ENCODE results near the gene GPRC6A.
A peak's percentile ranks its signal among the peaks of the same experiment; 100 is the strongest.

Gene GPRC6A

GRCh38 chr6:116779573-116780164 is 49.2 kb downstream of the GPRC6A start:
- Histone ChIP-seq H3K9me3 (ENCODE audit: control insufficient read depth, low read length) (no peaks in the 10 kb centered on the region), H3K9ac (ENCODE audit: low read length) (peak overlapping the region; percentile 22), H3K27me3 (replicated peaks; ENCODE audit: control insufficient read depth, insufficient read depth, low read length) (no peaks in the 10 kb centered on the region), H3K36me3 (ENCODE audit: control insufficient read depth, insufficient read depth, low read length, severe bottlenecking) (no peaks in the 10 kb centered on the region), H3K4me1 (ENCODE audit: control insufficient read depth, insufficient read depth, low read length) (peaks cover 8% of the 10 kb centered on the region), H3K4me3 (ENCODE audit: low read length) (peak overlapping the region; percentile 32)
- peak; percentile 78 for DNase-seq (ENCODE audit: low read depth)

- no peaks in the 10 kb centered on the region for H3K9me3 ChIP-seq (ENCODE audit: control insufficient read depth, low read length)
- H3K9ac ChIP-seq (ENCODE audit: low read length), result no peak overlapping the region
- H3K27me3 ChIP-seq (replicated peaks; ENCODE audit: control insufficient read depth, insufficient read depth, low read length), result no peaks in the 10 kb centered on the region
- peaks cover 7% of the 10 kb centered on the region for H3K4me1 ChIP-seq (ENCODE audit: control insufficient read depth, insufficient read depth, low read length)
- no peaks in the 10 kb centered on the region for H3K36me3 ChIP-seq (ENCODE audit: control insufficient read depth, insufficient read depth, low read length, severe bottlenecking)
- peak; percentile 1 for DNase-seq (ENCODE audit: low read depth)
- H3K4me3 ChIP-seq (ENCODE audit: low read length), result peak overlapping the region; percentile 7
Observed at GRCh38 chr6:116773886-116774285, 55.0 kb downstream of the GPRC6A start.

- Histone ChIP-seq H3K4me1 (ENCODE audit: control insufficient read depth, insufficient read depth, low read length) (peaks cover 10% of the 10 kb centered on the region), H3K36me3 (ENCODE audit: control insufficient read depth, insufficient read depth, low read length, severe bottlenecking) (no peaks in the 10 kb centered on the region), H3K27me3 (replicated peaks; ENCODE audit: control insufficient read depth, insufficient read depth, low read length) (no peaks in the 10 kb centered on the region), H3K9ac (ENCODE audit: low read length) (no peak overlapping the region), H3K9me3 (ENCODE audit: control insufficient read depth, low read length) (no peaks in the 10 kb centered on the region), H3K4me3 (ENCODE audit: low read length) (no peak overlapping the region)
- DNase-seq (ENCODE audit: low read depth), result no peak
Observed at GRCh38 chr6:116772450-116772849, 56.4 kb downstream of the GPRC6A start.

GRCh38 chr6:116767715-116768114 is 61.2 kb downstream of the GPRC6A start:
- H3K4me3 ChIP-seq (ENCODE audit: low read length), result no peak overlapping the region
- H3K27me3 ChIP-seq (replicated peaks; ENCODE audit: control insufficient read depth, insufficient read depth, low read length), result peaks cover 9% of the 10 kb centered on the region

GRCh38 chr6:116766506-116767176 is 62.2 kb downstream of the GPRC6A start:
- peaks cover 9% of the 10 kb centered on the region for H3K27me3 ChIP-seq (replicated peaks; ENCODE audit: control insufficient read depth, insufficient read depth, low read length)
- no peak overlapping the region for H3K9ac ChIP-seq (ENCODE audit: low read length)
- H3K4me3 ChIP-seq (ENCODE audit: low read length), result no peak overlapping the region
- DNase-seq (ENCODE audit: low read depth), result no peak
- peaks cover 10% of the 10 kb centered on the region for H3K4me1 ChIP-seq (ENCODE audit: control insufficient read depth, insufficient read depth, low read length)
- no peaks in the 10 kb centered on the region for H3K9me3 ChIP-seq (ENCODE audit: control insufficient read depth, low read length)
- H3K36me3 ChIP-seq (ENCODE audit: control insufficient read depth, insufficient read depth, low read length, severe bottlenecking), result no peaks in the 10 kb centered on the region

More at GRCh38 chr6:116767715-116768114, 61.2 kb downstream of the GPRC6A start:
- H3K9me3 ChIP-seq (ENCODE audit: control insufficient read depth, low read length), result no peaks in the 10 kb centered on the region
- H3K4me1 ChIP-seq (ENCODE audit: control insufficient read depth, insufficient read depth, low read length), result peaks cover 10% of the 10 kb centered on the region
- H3K36me3 ChIP-seq (ENCODE audit: control insufficient read depth, insufficient read depth, low read length, severe bottlenecking), result no peaks in the 10 kb centered on the region
- DNase-seq (ENCODE audit: low read depth), result no peak
- H3K9ac ChIP-seq (ENCODE audit: low read length), result no peak overlapping the region

- Histone ChIP-seq H3K27me3 (replicated peaks; ENCODE audit: control insufficient read depth, insufficient read depth, low read length) (peaks cover 9% of the 10 kb centered on the region), H3K4me3 (ENCODE audit: low read length) (peak within 1 kb of the TSS; percentile 83), H3K36me3 (ENCODE audit: control insufficient read depth, insufficient read depth, low read length, severe bottlenecking) (no peaks in the 10 kb centered on the region), H3K9me3 (ENCODE audit: control insufficient read depth, low read length) (no peaks in the 10 kb centered on the region), H3K9ac (ENCODE audit: low read length) (peak within 1 kb of the TSS; percentile 60), H3K4me1 (ENCODE audit: control insufficient read depth, insufficient read depth, low read length) (peaks cover 10% of the 10 kb centered on the region)
- DNase-seq (ENCODE audit: low read depth), result peak; percentile 45
Observed at GRCh38 chr6:116764961-116765841, 63.7 kb downstream of the GPRC6A start, which contains the start of gene FAM162B. TSS of gene FAM162B (minus strand) at chr6:116765719. CDS start at chr6:116765576, 143 bp downstream.

GRCh38 chr6:116764629-116764960 is 64.3 kb downstream of the GPRC6A start:
- Histone ChIP-seq H3K9me3 (ENCODE audit: control insufficient read depth, low read length) (no peaks in the 10 kb centered on the region), H3K4me1 (ENCODE audit: control insufficient read depth, insufficient read depth, low read length) (peaks cover 10% of the 10 kb centered on the region), H3K4me3 (ENCODE audit: low read length) (peak overlapping the region; percentile 83), H3K36me3 (ENCODE audit: control insufficient read depth, insufficient read depth, low read length, severe bottlenecking) (no peaks in the 10 kb centered on the region), H3K9ac (ENCODE audit: low read length) (peak overlapping the region; percentile 60), H3K27me3 (replicated peaks; ENCODE audit: control insufficient read depth, insufficient read depth, low read length) (peaks cover 9% of the 10 kb centered on the region)
- DNase-seq (ENCODE audit: low read depth), result no peak

- Histone ChIP-seq H3K36me3 (ENCODE audit: control insufficient read depth, insufficient read depth, low read length, severe bottlenecking) (no peaks in the 10 kb centered on the region), H3K4me3 (ENCODE audit: low read length) (peak overlapping the region; percentile 83), H3K4me1 (ENCODE audit: control insufficient read depth, insufficient read depth, low read length) (peaks cover 10% of the 10 kb centered on the region), H3K9me3 (ENCODE audit: control insufficient read depth, low read length) (no peaks in the 10 kb centered on the region), H3K27me3 (replicated peaks; ENCODE audit: control insufficient read depth, insufficient read depth, low read length) (peaks cover 9% of the 10 kb centered on the region), H3K9ac (ENCODE audit: low read length) (no peak overlapping the region)
- no peak for DNase-seq (ENCODE audit: low read depth)
Observed at GRCh38 chr6:116763906-116764628, 64.8 kb downstream of the GPRC6A start.

- H3K9ac ChIP-seq (ENCODE audit: low read length), result no peak overlapping the region
- H3K4me3 ChIP-seq (ENCODE audit: low read length), result no peak overlapping the region
- H3K36me3 ChIP-seq (ENCODE audit: control insufficient read depth, insufficient read depth, low read length, severe bottlenecking), result no peaks in the 10 kb centered on the region
- H3K9me3 ChIP-seq (ENCODE audit: control insufficient read depth, low read length), result no peaks in the 10 kb centered on the region
- peaks cover 10% of the 10 kb centered on the region for H3K4me1 ChIP-seq (ENCODE audit: control insufficient read depth, insufficient read depth, low read length)
- DNase-seq (ENCODE audit: low read depth), result no peak
- H3K27me3 ChIP-seq (replicated peaks; ENCODE audit: control insufficient read depth, insufficient read depth, low read length), result peaks cover 9% of the 10 kb centered on the region
Observed at GRCh38 chr6:116763048-116763447, 65.8 kb downstream of the GPRC6A start.

GRCh38 chr6:116762235-116762634 is 66.6 kb downstream of the GPRC6A start:
- H3K27me3 ChIP-seq (replicated peaks; ENCODE audit: control insufficient read depth, insufficient read depth, low read length), result peaks cover 9% of the 10 kb centered on the region
- no peaks in the 10 kb centered on the region for H3K36me3 ChIP-seq (ENCODE audit: control insufficient read depth, insufficient read depth, low read length, severe bottlenecking)

GRCh38 chr6:116761779-116762178 is 67.1 kb downstream of the GPRC6A start:
- no peaks in the 10 kb centered on the region for H3K36me3 ChIP-seq (ENCODE audit: control insufficient read depth, insufficient read depth, low read length, severe bottlenecking)
- no peak overlapping the region for H3K4me3 ChIP-seq (ENCODE audit: low read length)
- peaks cover 9% of the 10 kb centered on the region for H3K27me3 ChIP-seq (replicated peaks; ENCODE audit: control insufficient read depth, insufficient read depth, low read length)
- H3K4me1 ChIP-seq (ENCODE audit: control insufficient read depth, insufficient read depth, low read length), result peaks cover 5% of the 10 kb centered on the region
- no peak for DNase-seq (ENCODE audit: low read depth)
- no peaks in the 10 kb centered on the region for H3K9me3 ChIP-seq (ENCODE audit: control insufficient read depth, low read length)
- no peak overlapping the region for H3K9ac ChIP-seq (ENCODE audit: low read length)

More at GRCh38 chr6:116762235-116762634, 66.6 kb downstream of the GPRC6A start:
- no peaks in the 10 kb centered on the region for H3K9me3 ChIP-seq (ENCODE audit: control insufficient read depth, low read length)
- no peak overlapping the region for H3K9ac ChIP-seq (ENCODE audit: low read length)
- no peak overlapping the region for H3K4me3 ChIP-seq (ENCODE audit: low read length)
- DNase-seq (ENCODE audit: low read depth), result no peak
- peaks cover 5% of the 10 kb centered on the region for H3K4me1 ChIP-seq (ENCODE audit: control insufficient read depth, insufficient read depth, low read length)

Measured in adipocyte (in vitro differentiated cells).